Measurements from ENCODE around the gene UTP14C.
A peak's percentile ranks its signal among the peaks of the same experiment; 100 is the strongest.
"Not testable (repeated sequence)": the region's sequence is repeated elsewhere in the genome, so short reads cannot be mapped to it uniquely, and the experiment has no call there.

Gene UTP14C

DNA sequence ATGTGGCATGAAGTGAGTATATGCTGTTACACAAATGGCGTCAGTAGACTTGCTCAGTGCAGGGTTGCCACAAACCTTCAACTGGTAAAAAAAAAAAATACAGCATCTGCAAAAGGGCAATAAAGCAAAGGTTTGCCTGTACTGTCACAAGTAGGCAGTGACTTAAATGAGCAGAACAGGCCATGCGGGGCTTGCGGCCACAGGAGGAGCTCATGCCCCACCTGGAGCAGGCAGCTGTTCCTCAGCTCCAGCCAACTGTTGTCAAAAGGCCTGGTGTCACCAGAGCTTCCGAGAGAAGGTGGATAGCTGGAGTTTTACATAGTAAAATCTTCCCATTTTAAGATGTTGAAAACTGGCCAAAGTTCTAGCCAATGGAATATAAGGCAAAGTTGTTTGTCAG, 20.9 kb upstream of the UTP14C start:
- DNase-seq = no peak

DNA sequence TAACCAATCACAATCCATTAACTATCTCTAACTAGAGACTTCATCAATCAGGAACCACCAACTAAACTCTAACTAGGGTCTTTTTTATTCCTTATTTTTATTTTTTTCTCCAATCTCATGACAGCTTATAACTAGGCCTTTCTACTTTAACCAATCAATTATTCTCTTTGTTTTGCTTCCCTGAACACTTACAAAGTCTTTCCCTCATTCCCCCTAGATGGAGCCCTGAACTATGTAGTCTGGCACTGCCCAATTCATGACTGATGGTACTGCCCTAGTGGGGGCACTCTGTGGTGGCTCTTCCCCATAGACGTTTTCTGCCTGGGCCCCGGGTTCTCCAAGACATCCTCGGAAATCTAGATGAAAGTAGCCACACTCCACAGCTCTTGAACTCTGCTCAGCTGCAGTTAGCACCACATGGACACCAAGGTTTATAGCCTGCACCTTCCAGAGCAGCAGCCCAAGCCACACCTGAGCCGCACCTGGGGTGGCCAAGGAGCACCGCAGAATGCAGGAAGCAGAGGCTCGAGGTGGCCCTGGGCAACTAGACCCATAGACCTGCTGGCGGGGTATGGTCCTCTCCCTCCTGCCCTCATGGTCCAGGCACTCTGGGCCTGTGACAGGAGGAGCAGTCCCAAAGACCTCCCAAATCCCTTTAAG, 19.9 kb upstream of the UTP14C start:
- DNase-seq = no peak

DNA sequence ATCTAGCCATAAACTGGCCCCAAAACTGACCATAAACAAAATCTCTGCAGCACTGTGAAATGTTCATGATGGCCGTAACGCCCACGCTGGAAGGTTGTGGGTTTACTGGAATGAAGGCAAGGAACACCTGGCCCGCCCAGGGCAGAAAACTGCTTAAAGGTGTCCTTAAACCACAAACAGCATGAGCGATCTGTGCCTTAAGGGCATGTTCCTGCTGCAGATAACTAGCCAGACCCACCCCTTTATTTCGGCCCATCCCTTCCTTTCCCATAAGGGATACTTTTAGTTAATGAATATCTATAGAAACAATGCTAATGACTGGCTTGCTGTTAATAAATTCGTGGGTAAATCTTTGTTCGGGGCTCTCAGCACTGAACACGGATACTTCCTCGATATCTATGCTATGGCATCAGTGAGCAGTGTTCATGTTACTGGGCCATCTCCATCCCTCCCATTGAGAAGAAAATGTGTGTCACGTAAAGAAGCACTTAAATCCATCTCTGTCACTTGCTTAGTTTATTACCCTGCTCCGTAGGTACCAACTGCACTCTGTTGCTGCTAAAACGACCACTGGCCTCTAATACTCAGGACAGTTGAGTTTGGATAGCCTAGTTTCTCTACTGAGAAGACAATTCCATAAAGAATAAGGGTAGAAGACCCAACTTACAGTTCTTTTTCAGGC, 18.5 kb upstream of the UTP14C start:
- no peak for DNase-seq

GRCh38 chr13:52006523-52007245, 17.8 kb upstream of the UTP14C start:
- no peak for DNase-seq

DNA sequence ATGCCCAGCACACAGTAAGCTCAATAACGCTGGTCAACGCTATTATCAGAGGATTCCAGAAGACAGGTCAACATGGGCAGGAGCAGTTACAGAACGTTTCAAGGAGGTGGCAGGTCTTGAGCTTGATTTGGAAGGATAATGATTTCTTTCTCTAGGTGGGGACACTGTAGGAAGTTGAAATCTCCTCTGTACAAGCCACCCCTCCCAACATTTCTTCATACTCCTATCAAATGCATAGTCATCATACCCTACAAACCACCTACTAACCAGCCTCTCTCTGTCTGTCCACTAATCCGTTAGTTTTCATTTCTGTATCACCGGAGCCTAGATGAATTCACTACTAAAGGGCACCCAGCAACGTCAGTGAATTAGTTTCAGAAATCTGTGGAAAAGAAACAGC, 14.5 kb upstream of the UTP14C start:
- no peak for DNase-seq

GRCh38 chr13:52010890-52011631, 13.4 kb upstream of the UTP14C start, which contains the start of gene ATP7B:
ATP7B (minus strand) TSS chr13:52011450; CDS start chr13:52011337, 113 bp downstream.
- DNase-seq = peak; percentile 9

GRCh38 chr13:52011632-52012511, 12.6 kb upstream of the UTP14C start, which contains the start of gene ALG11:
ALG11 (plus strand) TSS chr13:52012398; CDS start chr13:52012419, 21 bp downstream.
- DNase-seq = peak; percentile 88

- no peak for DNase-seq
These were observed 12.0 kb upstream of the UTP14C start for GRCh38 chr13:52012512-52012836.

DNA sequence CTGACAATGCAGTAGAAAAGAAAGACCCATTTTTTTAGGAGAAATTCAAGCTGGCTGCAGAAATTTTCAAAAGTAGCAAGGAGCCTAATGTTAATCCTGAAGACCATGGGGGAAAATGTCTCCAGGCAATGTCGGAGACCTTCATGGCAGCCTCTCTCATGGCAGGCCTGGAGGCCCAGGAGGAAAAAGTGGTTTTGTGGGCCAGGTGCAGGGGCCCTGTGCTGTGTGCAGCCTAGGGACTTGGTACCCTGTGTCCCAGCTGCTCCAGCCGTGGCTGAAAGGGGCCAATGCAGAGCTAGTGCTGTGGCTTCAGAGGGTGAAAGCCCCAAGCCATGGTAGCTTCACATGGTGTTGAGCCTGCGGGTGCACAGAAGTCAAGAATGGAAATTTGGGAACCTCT, 8.2 kb upstream of the UTP14C start:
- DNase-seq = no peak

- no peak for DNase-seq
These were observed 4.3 kb upstream of the UTP14C start for GRCh38 chr13:52020191-52020590.

DNA sequence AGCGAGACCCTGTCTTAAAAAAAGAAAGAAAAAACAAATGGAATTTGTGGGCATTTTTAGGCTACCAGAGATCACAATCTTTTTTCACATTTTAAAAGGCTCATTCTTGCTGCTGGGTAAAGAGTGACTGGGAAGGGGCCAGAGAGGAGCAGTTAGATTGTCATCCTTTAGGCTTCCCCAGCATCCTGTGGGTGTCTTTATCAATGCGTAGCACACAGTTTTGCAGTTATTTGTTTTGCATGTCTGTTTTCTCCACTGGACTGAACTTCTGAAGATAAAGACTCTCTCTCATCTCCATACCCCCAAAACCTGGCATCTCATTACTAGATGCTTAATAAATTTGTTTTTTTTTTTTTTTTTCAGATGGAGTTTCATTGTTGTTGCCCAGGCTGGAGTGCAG, 2.1 kb upstream of the UTP14C start:
- DNase-seq = no peak

- DNase-seq = no peak
These were observed 1.2 kb downstream of the UTP14C start for GRCh38 chr13:52025475-52026245.

DNA sequence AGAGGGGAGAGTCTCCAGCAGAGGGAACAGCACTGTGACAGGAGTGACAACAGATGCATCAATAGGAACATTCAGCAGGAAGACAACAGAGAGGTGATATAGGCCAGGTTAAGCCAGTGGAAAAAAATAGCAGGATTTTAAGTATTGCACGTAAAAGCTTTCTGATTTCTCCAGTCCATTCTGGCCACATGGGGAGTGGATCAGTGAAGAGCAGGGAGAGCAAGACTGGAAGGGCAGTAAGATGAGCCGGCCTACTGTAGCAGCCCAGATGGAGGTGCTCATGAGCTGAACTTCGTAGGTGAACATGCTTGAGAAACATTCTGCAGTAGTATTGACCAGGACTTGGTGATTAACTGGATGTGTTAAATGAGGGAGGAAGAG, 1.7 kb downstream of the UTP14C start:
- DNase-seq = no peak

DNA sequence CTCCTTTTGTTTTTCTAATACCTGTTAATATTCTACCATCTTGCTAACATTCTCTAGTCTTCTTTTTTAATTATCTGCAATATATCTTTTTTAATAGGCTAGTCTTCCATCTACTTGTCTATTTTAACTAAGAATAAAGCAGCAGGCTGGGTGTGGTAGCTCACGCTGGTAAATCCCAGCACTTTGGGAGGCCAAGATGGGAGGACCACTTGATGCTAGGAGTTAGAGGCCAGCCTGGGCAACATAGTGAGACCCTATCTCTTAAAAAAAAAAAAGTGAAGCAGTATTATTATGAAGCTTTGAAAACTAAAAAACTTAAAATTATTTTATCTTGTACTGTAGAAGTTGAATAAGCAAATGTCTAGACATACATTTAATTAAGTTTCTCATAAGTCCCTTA, 3.3 kb downstream of the UTP14C start:
- no peak for DNase-seq

DNA sequence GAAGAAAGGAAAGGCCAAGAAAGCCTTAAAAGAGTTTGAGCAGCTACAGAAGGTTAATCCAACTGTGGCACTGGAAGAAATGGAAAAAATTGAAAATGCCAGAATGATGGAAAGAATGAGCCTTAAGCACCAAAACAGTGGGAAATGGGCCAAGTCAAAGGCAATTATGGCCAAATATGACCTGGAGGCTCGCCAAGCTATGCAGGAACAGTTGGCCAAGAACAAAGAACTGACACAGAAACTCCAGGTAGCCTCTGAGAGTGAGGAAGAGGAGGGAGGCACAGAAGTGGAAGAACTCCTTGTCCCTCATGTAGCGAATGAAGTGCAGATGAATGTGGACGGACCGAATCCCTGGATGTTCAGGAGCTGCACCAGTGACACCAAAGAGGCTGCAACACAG, 5.1 kb downstream of the UTP14C start:
- no peak for DNase-seq

DNA sequence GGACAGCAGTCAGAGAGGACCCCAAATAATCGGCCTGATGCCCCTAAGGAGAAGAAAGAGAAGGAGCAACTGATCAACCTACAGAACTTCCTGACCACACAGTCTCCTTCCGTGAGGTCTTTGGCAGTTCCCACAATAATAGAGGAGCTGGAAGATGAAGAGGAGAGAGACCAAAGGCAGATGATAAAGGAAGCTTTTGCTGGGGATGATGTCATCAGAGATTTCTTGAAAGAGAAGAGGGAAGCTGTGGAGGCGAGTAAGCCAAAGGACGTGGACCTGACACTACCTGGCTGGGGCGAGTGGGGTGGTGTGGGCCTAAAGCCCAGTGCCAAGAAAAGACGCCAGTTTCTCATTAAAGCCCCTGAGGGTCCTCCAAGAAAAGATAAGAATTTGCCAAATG, 5.9 kb downstream of the UTP14C start:
- not testable (repeated sequence) for DNase-seq

DNA sequence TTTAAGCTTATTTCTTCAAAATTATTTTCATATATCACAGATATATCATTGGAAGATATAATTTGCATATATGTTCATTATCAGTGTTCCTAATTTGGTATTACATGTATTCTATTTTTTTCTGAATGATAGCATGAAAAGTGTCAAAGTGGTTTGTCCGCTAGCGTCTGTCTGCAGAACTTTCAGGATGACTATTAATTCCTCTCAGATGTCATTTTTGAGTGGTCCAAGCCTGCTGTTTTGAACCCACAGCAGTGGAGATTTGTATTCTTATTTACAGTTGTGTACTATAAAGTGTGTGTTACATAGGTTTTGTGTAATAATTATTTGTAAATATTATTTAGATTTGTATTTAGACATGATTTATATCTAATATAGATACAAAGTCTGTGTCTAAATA, 8.5 kb downstream of the UTP14C start:
- DNase-seq = no peak

- peak; percentile 27 for DNase-seq
These were observed 10.2 kb downstream of the UTP14C start for GRCh38 chr13:52034616-52035226.

- DNase-seq = no peak
These were observed 11.5 kb downstream of the UTP14C start for GRCh38 chr13:52036037-52036436.

- DNase-seq = no peak
These were observed 19.2 kb downstream of the UTP14C start for GRCh38 chr13:52043675-52044074.

GRCh38 chr13:52047463-52047862, 23.0 kb downstream of the UTP14C start:
- DNase-seq = no peak
